SK-N-SH (cell line): Measurements from ENCODE around the gene HDAC11.

Experiments
- EP300 ChIP-seq, 2 experiments: IDR thresholded peaks; 2 replicates each; pipeline versions ENCODE4 v1.4.0 to v1.6.1; 2012; ENCODE audit warnings: borderline replicate concordance in 1 of 2, low read depth in 1 of 2, low read length in 1 of 2
- FOXJ3 ChIP-seq: sonication (generic); formaldehyde crosslinking; IDR thresholded peaks from 2 replicates; pipeline ENCODE4 v1.5.1; 2020; ENCODE audit warnings: mild to moderate bottlenecking, missing genetic modification reagents
- FOXM1 ChIP-seq: IDR thresholded peaks from 2 replicates; pipeline ENCODE4 v1.4.0; 2012; ENCODE audit warnings: low read depth, mild to moderate bottlenecking
- REST ChIP-seq: IDR thresholded peaks from 2 replicates; pipeline ENCODE4 v1.6.1; 2012; ENCODE audit warnings: mild to moderate bottlenecking, low read depth, low read length, moderate library complexity

GRCh38 chr3:13465236-13465873, 14.8 kb upstream of the HDAC11 start:
- TF ChIP-seq EP300 (IDR thresholded peaks at IDR 0.05; ENCODE audit: borderline replicate concordance in 1 of 2, low read depth in 1 of 2, low read length in 1 of 2) (no peak), FOXM1 (no peak), FOXJ3 (CRISPR knock-in tag) (no peak), REST (no peak)
